NCI-H146 (cell line): ENCODE measurements around the gene JARID2.

ENCODE experiments used
- DNase-seq: peaks from one replicate; lab custom pipeline; 2025; lab: John Stamatoyannopoulos, UW

Gene JARID2

DNA sequence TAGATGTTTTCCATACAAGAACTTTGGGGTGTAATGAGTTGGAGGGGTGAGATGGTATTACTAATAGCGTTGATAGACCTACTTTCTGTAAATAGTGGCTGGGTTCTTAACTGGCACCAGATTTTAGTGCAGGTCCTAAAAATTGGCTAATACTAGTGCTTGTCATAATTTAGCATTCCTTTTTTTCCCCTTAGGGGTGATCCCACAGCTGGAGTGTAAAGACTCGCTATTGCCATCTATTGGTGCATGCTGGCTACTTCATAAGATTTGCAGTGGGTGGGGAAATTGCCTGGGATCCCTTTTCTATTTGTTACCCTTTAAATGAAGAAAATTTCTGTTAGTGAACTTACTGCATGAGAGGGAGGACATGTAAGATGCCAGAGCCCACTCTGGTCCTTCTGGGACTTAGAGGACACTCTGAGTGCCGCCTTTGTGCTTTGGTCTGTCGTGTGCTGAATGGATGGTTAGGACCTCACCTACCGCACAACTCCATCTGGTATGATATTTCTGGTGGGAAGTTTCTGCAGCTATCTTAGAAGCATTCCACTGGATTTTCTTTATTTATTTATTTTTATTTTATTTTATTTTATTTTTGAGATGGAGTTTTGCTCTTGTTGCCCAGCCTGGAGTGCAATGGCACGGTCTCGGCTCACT, 195.5 kb downstream of the JARID2 start:
- DNase-seq, result peak; percentile 40

DNA sequence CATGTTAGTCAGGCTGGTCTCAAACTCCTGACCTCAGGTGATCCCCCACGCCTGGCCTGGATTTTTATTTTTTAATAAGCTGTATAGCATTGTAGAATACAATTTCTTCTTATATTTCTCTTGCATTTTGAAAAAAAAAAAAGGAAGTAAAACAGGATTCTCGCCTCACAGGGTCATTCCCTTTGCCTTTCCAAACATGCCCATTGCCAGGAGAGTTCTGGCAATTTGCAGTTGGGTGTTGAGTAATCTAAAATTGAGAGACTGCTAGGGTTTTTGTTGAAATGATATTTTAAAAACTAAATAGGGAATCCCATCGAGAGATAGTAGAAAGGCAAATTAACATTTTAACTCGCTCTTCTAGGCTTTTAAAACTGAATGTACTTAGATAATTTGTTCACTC, 196.1 kb downstream of the JARID2 start:
- DNase-seq, result no peak

DNA sequence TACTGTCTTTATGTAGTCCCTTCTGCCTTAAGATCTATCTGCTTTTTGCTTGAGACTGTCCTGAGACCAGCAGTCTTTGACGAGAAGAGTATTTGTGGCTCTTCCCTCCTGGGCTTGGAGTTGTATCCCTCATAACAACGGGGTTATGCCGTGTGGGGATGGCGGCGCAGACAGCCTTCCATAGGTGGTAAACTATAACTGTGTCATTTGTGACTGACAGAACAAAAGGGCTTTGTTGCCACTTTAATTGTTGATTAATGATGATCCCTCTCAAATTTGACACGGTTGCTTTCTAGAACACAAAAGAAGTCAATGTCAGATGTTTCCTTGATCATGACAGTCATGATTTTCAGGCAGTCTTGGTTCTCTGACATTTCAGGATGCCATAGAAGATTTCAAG, 196.6 kb downstream of the JARID2 start:
- DNase-seq, result no peak

GRCh38 chr6:15443119-15443830, 197.4 kb downstream of the JARID2 start:
- no peak for DNase-seq

GRCh38 chr6:15444081-15444731, 198.3 kb downstream of the JARID2 start:
- DNase-seq, result no peak

- peak; percentile 10 for DNase-seq
These were observed 199.0 kb downstream of the JARID2 start for GRCh38 chr6:15444881-15445280.

- DNase-seq, result no peak
These were observed 201.8 kb downstream of the JARID2 start for GRCh38 chr6:15447546-15448267.

GRCh38 chr6:15449011-15449410, 203.1 kb downstream of the JARID2 start:
- DNase-seq, result no peak

- no peak for DNase-seq
These were observed 205.9 kb downstream of the JARID2 start for GRCh38 chr6:15451738-15452137.

GRCh38 chr6:15452182-15452941, 206.5 kb downstream of the JARID2 start:
- DNase-seq, result no peak

DNA sequence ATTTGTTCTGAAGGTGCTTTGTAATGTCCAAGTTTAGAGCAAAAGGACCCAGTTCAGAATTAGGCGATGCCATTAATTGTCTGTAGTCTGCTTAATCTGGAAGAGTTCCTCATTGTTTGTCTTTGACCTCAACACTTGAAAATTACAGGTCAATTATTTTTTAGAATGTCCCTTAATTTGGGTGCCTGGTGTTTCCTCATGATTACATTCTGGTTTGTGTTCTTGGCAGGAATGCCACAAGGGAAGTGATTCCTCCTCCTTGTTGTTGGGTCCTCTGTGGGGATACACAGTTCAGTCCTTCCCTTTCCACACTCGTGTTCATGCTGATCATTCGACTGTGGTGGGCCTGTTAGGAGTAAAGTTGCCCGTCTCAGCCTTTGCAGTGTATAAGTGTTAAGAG, 207.3 kb downstream of the JARID2 start:
- no peak for DNase-seq

GRCh38 chr6:15453622-15454021, 207.8 kb downstream of the JARID2 start:
- DNase-seq, result no peak

- DNase-seq, result peak; percentile 14
These were observed 210.6 kb downstream of the JARID2 start for GRCh38 chr6:15456422-15456821.

DNA sequence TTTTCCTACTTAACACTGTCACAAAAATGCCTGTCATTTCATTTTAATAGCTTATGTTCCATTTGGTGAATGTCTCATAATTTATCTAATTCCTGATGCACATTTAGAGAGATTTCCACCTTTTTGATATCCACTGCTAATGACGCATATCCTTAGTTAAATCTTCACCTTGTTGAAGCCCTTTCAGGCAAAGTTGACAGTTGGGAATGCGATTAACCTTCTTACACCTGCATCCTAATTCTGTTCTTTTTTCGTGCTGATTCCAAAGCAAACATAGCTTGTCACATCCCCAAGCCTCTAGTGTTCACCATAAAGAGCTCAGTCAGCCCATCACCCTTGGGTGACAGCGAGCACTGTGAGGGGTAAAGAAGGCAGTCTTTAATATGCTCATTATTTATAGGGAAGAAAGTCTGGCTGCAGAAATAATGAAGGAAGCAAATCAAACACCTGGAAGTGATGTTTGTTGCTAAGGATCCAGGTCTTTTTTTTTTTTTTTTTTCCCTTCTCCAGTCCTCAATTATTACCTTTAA, 211.3 kb downstream of the JARID2 start:
- DNase-seq, result peak; percentile 68

DNA sequence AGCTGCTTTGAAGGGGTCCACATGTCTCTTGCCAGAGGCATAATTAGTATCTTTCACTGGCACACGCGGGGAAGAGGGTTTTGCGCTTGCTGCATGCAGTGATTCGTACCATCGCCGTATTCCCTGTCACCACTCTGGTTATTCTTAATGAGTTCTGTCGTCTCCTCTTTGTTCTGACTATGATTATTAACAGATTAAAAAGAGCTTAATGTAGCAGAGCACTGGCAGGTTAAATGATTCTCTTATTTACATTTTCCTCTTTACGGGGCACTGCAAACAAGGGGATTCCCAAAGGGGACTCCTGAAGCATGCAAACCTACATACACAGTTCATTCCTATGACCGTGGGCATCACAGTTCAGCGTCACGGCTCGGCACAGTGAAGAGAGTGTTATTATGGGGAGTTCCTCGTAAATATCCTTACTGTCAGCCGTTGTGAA, 212.2 kb downstream of the JARID2 start:
- DNase-seq, result peak; percentile 56

DNA sequence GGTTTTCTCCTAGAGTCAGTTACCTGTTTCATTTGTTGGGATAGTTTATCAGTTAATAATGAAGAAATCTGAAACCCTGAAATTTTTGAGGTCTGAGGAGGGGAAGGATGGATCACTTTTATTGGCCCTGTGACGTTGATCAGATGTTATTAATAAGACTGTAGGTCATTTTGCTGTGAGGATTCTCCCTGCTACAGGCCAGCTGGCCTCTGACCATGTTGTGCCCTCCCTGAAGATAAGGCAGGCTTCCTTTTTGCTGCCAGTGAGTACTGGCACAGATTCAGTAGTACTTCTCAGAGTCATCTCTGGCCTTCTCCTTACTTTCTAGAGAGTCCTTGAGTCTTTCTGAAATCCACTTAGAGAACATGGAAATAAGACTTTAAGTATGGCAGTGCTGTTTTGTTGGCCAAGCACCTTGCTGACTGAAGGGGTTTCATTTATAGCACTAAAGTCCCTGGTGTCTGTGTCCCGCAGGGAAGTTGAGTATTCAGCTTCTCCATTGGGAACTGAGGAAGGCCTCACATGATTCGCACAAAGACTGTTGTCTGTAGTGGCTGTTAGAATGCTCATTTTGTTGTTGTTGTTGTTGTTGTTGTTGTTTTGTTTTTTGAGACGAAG, 214.3 kb downstream of the JARID2 start:
- DNase-seq, result no peak

DNA sequence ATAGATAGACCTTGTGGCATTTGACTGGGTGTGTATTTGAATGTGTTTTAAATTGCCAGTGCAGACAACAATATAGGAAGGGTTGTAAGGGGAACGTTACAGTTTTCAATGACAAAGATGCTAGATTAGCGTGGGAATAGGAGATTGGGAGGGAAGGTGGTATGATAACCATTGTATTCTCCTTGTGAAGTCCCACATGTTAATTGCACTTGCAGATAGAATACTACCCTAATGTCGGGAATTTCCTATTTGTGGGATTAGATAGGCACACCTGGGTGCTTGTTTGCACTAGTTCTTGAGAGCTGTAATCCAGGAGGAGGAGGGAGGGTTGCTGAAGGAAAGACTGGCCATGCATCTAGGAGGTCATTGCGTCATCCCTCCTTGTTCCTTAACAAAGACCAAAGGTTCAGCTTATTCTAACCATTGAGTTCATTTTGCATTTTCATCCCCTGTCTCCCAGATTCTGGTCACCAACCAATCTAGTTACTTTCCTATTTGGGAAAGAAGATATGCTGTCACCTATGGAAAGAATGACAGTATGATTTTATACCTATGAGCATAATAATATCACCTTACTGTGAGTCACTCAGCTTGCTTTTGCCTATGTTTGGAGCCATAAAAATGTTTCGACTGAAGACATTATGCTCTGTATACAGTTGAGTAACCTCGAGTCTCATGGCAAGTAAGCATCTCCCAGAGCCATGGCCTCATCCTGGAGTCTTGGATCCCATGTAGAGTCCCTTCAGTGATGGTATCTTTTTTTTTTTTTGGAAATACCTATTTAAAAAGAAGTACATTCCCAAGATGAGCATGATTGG, 215.5 kb downstream of the JARID2 start:
- DNase-seq, result no peak

DNA sequence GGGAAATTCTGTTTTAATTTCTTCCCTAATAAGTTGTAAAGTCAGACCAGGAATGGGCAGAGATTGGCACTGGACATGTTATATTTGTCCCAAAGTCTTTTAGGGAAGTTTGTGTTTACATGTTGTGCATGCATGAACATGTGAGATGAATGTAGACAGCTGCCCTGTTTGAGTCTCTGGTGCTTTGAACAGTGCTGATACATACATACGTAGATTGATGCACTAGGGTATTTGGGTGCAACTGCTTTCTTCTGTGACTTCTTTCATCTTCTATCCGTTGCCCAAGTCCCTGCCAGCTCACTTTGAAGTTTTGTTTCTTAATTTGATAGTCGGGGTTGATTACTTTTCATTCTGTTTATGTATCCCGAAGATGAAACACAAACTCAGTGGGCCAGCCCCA, 216.4 kb downstream of the JARID2 start:
- DNase-seq, result no peak

DNA sequence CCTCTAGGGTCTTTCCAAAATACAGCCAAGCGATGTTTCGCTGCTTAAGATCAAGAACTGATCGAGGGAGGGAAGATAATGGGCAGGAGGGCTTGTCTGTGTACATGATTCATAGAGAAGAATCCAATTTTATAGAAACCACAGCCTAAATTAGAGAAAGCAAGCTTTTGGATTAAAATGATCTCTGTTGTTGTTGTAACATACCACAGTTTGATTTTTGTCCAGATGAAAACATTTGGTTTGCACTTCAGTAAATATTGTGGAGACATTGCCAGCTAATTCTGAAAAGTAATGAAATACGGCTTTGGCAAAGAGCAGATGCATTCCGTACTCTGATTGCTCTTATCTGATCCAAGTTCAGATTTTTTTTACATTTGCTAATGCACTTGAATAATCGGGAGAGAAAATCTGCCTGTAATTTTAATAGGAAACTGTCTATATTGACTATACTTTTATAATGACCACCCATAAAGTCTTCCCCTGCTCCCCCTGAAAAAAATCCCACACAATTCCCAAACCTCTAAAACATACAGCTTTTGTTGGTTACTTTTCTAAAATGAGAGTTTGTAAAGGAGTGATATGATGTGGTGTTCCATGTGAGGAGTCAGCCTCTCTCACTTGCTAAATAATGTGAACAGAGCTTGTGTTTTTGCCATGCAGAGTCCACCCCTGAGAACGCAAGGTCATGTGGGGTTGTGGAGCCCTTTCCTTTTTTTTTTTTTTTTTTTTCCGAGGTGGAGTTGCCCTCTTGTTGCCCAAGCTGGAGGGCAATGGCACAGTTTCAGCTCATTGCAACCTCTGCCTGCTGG, 217.1 kb downstream of the JARID2 start:
- no peak for DNase-seq
